WERI-Rb-1 (cell line): Measurements from ENCODE around the gene CXXC4.

Experiments
- DNase-seq: peaks from one replicate; pipeline ENCODE4 v3.0.0-alpha.2; 2020
- H3K27ac ChIP-seq: fragments of 250-450 bp; sonication (Bioruptor Pico); 2 replicates; pipeline ENCODE4 v1.5.1; 2020; ENCODE audit warnings: mild to moderate bottlenecking, moderate library complexity
- H3K27me3 ChIP-seq: fragments of 250-450 bp; sonication (Bioruptor Pico); 2 replicates; pipeline ENCODE4 v1.5.1; 2021; ENCODE audit warnings: mild to moderate bottlenecking, low read depth, moderate library complexity; ENCODE audit not compliant: insufficient read depth, severe bottlenecking
- H3K36me3 ChIP-seq: fragments of 250-450 bp; sonication (Bioruptor Pico); 2 replicates; pipeline ENCODE4 v1.5.1; 2020; ENCODE audit warnings: mild to moderate bottlenecking, moderate library complexity
- H3K4me3 ChIP-seq: 2 replicates; pipeline ENCODE4 v1.5.1; 2011; ENCODE audit warnings: low read depth, mild to moderate bottlenecking, control low read depth, low read length
- H3K9me3 ChIP-seq: fragments of 250-450 bp; sonication (Bioruptor Pico); 2 replicates; pipeline ENCODE4 v1.5.1; 2021; ENCODE audit warnings: mild to moderate bottlenecking, moderate library complexity; ENCODE audit not compliant: severe bottlenecking
- CTCF ChIP-seq: IDR thresholded peaks from 2 replicates; pipeline ENCODE4 v1.5.1; 2011; ENCODE audit warnings: low read depth, mild to moderate bottlenecking, control low read depth, inconsistent platforms, low read length

Gene CXXC4

GRCh38 chr4:104491481-104492182 is 3.1 kb downstream of the CXXC4 start:
- 0 out of 2 replicates have a peak, but pooled peaks cover 2% of the 10 kb centered on the region for H3K36me3 ChIP-seq
- DNase-seq = peak; percentile 80
- H3K27me3 ChIP-seq = no peaks in the 10 kb centered on the region
- H3K9me3 ChIP-seq = no peaks in the 10 kb centered on the region
- TF ChIP-seq CTCF = no peak
- peak overlapping the region; percentile 98 for H3K27ac ChIP-seq
- peak overlapping the region; percentile 82 for H3K4me3 ChIP-seq

- peak overlapping the region; percentile 83 for H3K4me3 ChIP-seq
- H3K27ac ChIP-seq = peak overlapping the region; percentile 98
- 0 out of 2 replicates have a peak, but pooled peaks cover 2% of the 10 kb centered on the region for H3K36me3 ChIP-seq
- no peaks in the 10 kb centered on the region for H3K27me3 ChIP-seq
- no peak for TF ChIP-seq CTCF
- DNase-seq = peak; percentile 86
- no peaks in the 10 kb centered on the region for H3K9me3 ChIP-seq
Measured at GRCh38 chr4:104490770-104491480, 3.8 kb downstream of the CXXC4 start.

- Histone ChIP-seq H3K36me3 (0 out of 2 replicates have a peak, but pooled peaks cover 1% of the 10 kb centered on the region), H3K27me3 (no peaks in the 10 kb centered on the region), H3K4me3 (peak overlapping the region; percentile 83), H3K9me3 (no peaks in the 10 kb centered on the region), H3K27ac (peak overlapping the region; percentile 98)
- TF ChIP-seq CTCF = no peak
- peak; percentile 39 for DNase-seq
Measured at GRCh38 chr4:104490096-104490769, 4.5 kb downstream of the CXXC4 start.

- Histone ChIP-seq H3K4me3 (peak overlapping the region; percentile 83; the same call in 1 of the 2 replicates), H3K27me3 (no peaks in the 10 kb centered on the region), H3K9me3 (no peaks in the 10 kb centered on the region), H3K36me3 (no peaks in the 10 kb centered on the region), H3K27ac (peak overlapping the region; percentile 98; the same call in 1 of the 2 replicates)
- no peak for DNase-seq
- TF ChIP-seq CTCF = no peak
Measured at GRCh38 chr4:104489731-104490095, 5.0 kb downstream of the CXXC4 start.

GRCh38 chr4:104488151-104488550 is 6.5 kb downstream of the CXXC4 start:
- H3K36me3 ChIP-seq = no peaks in the 10 kb centered on the region
- no peak for TF ChIP-seq CTCF
- H3K27me3 ChIP-seq = no peaks in the 10 kb centered on the region
- DNase-seq = no peak
- no peak overlapping the region for H3K4me3 ChIP-seq
- no peaks in the 10 kb centered on the region for H3K9me3 ChIP-seq
- H3K27ac ChIP-seq = no peak overlapping the region
